Astrocyte of the spinal cord (primary cell): ENCODE results near the gene ANKRD28.

Experiments used
- DNase-seq: peaks from one replicate; pipeline ENCODE4 v3.0.0; 2011; ENCODE audit warnings: low read depth, low spot score
- H3K4me3 ChIP-seq: 2 replicates; pipeline ENCODE4 v1.5.1; 2011; ENCODE audit warnings: low read depth, mild to moderate bottlenecking, low read length, moderate library complexity
- in situ Hi-C: cut with HindIII; loops from 2 replicates; pipeline ENCODE4 v1.10.0; 2017; ENCODE audit warnings: low sequenced_read_pairs
- TF ChIP-seq, protein P1 (sequence below): IDR thresholded peaks from 2 replicates; pipeline ENCODE4 v1.5.1; 2012; ENCODE audit warnings: low read depth, mild to moderate bottlenecking, low read length, inconsistent platforms

ANKRD28 gene

DNA sequence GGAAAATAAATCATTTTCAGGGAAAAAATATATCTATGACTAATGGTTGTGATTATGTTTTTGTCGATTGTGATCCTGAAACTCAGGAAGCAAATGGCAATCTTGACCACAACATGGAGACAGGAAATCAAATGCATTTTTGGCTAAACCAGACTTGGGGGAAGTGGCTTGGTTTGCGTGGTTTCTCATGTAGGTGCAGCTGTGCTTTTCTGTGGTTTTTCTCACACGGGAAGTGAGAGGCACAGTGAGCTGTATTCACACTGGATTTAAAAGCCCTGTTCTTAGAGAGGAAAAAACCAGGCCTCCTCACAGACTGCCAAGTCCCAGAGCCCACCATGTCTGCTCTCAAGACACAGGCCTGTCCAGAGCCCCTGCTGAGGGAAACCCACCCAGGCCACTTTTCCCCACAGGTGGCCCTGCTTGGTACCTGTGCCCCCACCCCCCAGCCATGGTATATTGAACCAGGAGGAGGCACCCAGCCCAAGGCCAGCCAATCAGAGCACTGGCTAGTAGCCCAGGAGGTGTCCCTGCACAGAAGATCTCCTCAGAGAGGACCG, 150.1 kb downstream of the ANKRD28 start:
- in situ Hi-C loops = no loop called here
- H3K4me3 ChIP-seq = no peak overlapping the region
- DNase-seq = peak; percentile 98
- TF ChIP-seq, protein P1, sequence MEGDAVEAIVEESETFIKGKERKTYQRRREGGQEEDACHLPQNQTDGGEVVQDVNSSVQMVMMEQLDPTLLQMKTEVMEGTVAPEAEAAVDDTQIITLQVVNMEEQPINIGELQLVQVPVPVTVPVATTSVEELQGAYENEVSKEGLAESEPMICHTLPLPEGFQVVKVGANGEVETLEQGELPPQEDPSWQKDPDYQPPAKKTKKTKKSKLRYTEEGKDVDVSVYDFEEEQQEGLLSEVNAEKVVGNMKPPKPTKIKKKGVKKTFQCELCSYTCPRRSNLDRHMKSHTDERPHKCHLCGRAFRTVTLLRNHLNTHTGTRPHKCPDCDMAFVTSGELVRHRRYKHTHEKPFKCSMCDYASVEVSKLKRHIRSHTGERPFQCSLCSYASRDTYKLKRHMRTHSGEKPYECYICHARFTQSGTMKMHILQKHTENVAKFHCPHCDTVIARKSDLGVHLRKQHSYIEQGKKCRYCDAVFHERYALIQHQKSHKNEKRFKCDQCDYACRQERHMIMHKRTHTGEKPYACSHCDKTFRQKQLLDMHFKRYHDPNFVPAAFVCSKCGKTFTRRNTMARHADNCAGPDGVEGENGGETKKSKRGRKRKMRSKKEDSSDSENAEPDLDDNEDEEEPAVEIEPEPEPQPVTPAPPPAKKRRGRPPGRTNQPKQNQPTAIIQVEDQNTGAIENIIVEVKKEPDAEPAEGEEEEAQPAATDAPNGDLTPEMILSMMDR = no peak

DNA sequence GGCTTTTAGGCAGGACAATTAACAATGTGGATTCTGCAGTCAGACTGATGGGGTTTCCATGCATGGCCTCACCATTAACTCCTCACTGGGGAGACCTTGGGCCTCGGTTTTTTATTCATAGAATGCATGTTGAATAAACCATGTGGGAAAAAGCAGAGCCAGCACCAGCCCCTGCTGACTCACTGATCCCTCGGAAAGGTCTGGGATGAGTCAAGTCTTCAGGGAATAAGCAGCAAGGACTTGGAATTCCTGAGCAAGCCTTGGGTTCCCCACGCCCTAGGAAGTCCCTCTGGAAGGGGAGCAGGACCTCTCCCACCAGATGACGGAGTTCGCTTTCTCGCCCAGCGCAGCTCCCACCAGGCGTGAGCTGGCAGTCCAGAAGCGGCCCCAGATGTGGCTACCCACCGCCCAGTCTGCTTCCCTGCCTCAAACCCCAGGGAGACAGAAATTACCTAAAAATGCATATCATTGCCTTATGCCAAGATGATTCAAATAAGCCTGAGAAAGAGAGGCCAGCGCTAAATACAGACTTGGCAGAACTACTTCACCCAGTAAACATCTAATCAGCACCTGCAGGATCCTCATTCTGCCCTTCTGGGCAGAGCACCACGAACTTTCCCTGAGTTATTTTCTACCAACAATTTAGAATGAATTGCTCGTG, 150.8 kb downstream of the ANKRD28 start:
- DNase-seq = peak; percentile 99
- no peak overlapping the region for H3K4me3 ChIP-seq
- TF ChIP-seq, protein P1 = no peak
- in situ Hi-C loops = no loop called here

DNA sequence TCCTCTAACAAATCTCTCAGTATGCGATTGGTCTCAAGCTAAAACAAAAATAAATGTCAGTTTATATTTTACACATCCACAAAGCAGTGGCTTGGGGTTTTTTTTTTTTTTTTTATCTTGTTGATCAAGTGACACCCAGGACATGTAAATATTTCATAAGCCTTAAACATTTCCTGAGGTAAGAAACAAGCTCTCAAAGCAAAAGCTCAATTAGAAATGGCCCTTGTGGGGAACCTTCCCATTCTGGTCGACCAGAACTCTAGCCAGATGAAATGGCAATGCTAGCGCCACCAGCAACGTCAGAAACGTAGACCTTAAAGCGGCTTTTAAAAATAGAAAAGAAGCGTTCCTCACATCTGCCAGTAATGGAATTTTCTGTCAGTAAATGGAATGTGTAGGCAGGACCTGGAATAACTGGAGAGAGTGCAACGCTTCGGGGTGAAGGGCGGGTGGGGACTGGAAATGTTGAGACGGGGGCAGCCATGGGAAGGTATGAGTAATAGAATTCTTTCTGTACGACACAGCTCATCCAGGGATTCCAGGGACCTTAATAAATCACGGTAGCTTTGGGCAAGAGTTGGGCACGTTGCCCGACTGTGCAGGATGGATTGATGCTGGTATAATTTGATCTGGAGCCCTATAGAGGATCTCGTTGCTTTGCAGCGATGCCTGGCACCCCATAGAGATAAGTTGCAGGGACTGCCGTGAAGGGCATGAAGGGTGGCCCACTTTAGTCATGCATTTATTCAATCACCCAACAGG, 151.9 kb downstream of the ANKRD28 start:
- no peak overlapping the region for H3K4me3 ChIP-seq
- in situ Hi-C loops = no loop called here

DNA sequence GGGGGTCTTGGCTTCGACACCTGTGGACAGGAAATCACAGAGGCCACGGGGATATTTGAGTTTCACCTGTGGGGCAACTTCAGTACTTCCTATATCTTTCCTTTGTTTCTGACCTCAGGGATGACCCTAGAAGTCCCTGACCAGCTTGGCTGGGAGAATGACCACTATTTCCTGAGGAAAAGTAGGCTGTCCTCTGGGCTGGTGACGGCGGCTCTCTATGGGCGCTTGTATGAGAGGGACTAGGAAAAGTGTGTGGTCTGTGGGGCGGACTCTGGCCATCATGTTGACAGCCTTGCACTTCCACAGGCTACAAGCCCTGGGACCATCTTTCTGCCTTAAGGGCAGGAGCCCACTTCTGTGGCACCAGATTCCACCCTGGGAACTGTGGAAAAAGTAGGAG, 152.5 kb downstream of the ANKRD28 start:
- TF ChIP-seq, protein P1 = no peak
- in situ Hi-C loops = no loop called here
- no peak overlapping the region for H3K4me3 ChIP-seq
- DNase-seq = no peak

More for the DNA sequence above, 151.9 kb downstream of the ANKRD28 start:
- peak; percentile 92 for DNase-seq
- TF ChIP-seq, protein P1 = no peak

DNA sequence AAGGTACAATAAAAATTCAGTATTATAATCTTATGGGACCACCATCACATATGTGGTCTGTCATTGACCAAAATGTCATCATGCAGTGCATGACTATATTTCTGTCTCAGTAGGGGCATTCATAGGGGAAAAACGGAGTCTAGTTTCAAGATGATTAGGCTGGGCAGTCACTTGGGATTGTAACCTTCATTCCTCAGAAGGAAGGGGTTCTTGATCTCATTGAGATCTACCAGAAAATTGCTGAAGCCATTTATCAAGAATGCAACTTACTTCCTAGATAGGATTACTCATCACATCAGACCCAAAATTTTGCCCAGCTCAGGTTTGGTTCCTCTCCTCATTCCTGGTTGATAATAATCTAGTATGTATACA, 158.9 kb downstream of the ANKRD28 start:
- TF ChIP-seq, protein P1 = no peak
- no peak overlapping the region for H3K4me3 ChIP-seq
- DNase-seq = no peak
- in situ Hi-C loops = no loop called here

DNA sequence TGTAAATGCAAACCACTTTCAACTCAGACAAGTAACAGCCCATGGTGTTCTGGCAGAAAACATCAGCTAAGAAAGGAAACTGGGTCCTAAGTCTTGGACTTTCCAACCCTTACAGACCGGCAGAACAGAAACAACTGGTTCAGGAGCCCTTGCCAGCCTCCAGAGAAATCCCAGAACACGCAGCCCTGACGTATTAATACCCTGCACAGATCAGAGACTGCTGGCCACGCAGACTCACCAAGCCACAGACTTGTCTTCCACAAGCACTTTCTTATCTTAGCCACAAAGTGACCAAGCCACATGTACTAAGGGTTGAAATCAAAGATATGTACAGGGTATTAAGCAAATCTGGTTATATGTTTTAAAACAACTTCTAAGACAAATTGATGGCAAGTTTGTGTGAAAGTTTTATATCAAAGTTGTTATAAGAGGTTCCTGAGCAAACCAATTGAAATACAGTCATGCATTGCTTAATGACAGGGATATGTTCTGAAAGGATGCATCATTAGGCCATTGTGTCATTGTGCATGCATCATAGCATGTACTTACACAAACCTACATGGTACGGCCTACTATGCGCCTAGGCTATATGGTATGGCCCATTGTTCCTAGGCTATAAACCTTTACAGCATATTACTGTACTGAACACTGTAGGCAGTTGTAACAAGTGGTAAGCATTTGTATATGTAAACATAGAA, 159.4 kb downstream of the ANKRD28 start:
- H3K4me3 ChIP-seq = no peak overlapping the region
- peak; percentile 23 for DNase-seq
- in situ Hi-C loops = no loop called here
- TF ChIP-seq, protein P1 = no peak
